GM21381 (cell line): Measurements from ENCODE around the gene GRID2.

ENCODE experiments used
- ATAC-seq: cut with Tn5 transposase; IDR thresholded peaks from one replicate; pipeline ENCODE4 v1.9.1; 2021; ENCODE audit warnings: mild to moderate bottlenecking, moderate library complexity; ENCODE audit not compliant: unreplicated experiment

Gene GRID2

DNA sequence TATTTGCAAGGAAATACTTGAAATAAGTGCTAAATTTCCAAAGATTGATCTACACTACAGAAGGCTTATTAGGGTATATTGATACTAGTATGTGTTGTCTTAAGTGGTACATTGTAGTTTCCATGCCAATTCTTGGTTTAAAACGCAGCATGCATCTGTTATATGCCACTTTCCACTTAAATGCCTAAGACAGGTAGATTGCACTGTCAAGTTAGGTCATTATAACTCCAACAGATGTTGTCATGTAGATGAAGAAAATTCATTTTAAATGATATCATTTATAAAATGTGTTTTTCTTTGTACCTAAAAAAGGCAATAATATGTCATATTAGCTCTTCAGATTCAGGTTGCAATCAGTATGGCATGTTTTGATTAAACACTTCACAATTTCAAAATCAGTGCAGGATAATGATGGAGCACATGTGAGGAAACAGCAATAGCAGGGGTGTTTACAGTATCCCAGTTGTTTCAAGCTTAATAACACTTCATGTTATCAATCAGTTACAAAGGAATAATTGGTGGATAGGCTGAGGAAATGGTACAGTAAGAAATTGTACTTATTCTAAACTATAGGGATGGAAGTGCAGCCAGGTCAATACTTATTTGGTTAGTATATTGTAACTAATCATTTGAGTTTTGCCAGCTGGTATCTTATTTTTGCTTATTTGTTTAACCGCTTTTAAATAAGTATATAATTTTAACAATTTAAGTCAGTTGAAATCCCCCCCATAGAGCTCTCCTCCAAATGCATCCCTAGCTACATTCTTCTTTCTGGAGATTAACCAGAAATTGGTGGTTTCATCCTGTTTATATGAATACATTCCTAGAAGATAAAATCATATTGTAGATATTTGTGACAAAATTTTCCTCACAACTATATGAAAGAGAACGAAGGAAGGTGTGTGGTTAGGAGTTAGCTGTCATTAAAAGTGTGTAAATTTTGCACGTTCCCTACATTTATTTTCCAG lies 1070.4 kb downstream of the GRID2 start:
- no peak for ATAC-seq

DNA sequence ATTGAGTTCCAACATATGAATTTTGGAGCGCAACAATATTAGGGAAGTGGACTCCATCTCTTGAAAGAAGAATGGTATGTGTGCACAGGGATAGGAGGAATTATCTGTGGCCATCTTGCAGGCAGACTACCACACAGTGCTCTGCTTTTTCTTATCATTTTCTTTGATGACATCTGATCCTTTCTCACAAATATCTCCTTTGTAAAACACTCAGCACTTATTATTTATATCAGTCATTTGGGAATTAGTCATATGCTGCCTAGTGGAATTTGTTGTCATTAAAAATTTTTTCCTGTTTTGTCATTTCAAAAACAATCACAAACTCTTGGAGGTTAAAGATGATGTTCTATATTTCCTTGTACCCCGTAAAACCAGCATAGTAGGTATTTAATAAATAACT lies 1080.5 kb downstream of the GRID2 start:
- no peak for ATAC-seq

DNA sequence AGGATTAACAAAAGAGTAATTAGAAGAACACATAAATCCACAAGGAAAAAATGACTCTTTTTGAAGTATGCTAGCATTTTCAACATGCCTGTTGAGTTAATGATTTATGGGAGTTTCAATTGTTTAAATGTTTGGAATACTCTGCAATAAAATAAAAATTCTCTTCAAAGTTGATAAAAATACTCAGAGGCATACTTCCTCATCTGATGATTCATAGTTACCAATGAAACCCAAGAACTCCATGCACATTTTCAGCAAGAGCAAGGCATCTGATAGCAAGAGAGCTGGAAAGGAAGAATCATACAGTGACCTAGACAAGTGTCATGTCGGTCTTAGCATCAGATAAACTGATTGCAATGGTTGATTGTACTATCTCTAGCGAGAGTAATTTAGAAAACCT lies 1081.1 kb downstream of the GRID2 start:
- ATAC-seq, result no peak

DNA sequence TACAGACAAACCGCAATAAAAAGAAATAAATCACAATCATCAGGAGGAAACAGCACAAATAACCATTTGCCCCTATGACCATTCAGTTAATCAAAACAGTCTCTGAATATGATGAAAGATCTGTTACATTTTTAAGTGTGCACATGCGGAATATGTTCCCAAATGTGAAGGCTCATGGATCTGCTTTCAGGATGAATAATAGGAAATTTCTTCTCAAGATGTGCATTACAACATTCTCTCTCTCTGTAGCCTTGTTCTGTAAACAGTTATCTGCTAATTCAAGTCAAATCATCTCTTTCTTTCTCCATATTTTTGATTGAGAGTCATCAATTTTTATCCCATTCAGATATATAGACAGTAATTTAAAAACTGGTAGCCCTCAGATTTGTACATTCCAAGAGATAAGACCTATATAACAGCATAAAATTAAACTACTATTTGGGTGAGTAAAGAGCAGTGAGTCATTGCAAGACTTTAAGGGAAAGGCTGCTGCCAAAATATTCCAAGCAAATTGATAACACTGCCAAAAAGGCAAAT lies 1090.8 kb downstream of the GRID2 start:
- ATAC-seq, result no peak

DNA sequence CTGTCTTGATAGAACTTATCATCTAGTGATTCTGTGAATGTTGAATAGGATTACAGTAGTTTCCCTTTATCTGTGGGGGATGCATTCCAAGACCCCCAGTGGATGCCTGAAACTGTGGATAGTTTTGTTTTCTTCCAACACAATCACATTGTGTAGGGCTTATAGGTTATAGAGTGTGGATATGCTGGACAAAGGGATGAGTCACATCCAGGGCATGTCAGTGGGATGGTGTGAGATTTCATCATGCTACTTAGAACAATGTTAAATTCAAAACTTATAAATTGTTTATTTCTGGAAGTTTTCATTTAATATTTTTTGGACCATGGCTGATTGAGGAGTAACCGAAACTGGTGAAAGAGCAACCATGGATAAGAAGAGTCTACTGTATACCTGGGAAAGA lies 1092.5 kb downstream of the GRID2 start:
- no peak for ATAC-seq

DNA sequence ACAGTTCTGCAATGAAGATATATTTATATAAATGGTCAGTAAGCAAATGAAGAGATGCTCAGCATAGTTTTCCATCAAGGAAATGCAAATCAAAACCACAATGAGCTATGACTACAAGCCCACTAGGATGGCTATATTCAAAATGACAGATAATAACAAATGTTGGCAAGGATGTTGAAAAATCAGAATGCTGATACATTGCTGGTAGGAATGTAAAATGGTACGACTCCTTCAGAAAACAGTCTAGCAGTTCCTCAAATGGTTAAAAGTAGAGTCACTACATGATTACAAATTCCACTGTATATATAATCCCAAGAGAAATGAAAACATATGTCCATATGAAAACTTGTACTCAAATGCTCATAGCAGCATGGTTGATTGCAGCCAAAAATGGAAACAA lies 1099.8 kb downstream of the GRID2 start:
- no peak for ATAC-seq

DNA sequence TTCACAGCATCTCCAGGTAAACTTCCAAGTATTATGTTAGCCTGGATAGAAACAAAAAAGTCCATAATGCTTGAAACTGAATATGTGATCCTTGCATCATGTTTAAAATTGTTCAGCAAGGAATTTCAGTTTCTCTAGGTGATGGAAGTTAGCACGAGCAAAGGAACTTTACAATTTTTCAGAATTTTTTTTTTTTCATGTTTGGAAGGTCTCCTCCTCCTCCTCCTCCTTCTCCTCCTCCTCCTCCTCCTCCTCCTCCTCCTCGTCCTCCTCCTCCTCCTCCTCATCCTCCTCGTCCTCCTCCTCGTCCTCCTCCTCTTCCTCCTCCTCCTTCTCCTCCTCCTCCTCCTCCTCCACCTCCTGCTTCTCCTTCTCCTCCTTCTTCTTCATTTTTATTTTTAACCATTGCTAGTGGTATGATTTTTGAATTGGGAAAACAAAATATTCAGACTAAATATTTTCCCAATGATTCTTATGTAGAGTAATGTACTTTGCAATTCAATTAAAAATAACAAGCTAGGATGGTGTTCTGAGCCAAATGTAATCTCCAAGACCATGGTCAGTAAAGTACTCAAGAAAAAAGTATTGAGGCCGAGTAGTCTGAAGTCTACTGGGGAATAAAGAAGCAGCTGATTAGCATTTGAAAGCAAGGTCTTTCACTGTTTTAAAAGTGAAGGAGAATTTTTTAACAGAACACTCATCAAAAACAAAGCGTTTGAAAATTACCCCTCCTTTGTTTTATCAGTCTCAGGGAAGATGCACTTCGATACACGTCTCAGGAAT lies 1103.9 kb downstream of the GRID2 start:
- no peak for ATAC-seq

DNA sequence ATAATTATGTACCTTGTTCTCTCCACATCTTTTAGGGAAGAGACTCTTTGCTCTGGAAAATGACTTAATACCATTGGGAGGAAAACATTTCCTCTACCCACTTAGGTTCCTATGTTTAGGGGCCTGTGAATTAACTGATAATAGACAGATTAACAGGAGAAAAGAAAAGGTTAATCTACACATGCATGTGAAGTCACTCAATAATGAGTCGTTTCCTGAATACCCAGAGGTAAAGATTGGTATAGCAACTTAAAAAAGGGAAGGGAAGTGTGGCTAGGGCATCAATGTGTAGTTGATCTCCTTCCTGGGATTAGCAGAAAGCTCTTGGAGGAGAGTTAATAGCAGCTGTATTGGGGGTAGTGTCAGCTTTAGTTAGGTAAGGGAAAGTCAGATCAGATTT lies 1105.3 kb downstream of the GRID2 start:
- ATAC-seq, result no peak

DNA sequence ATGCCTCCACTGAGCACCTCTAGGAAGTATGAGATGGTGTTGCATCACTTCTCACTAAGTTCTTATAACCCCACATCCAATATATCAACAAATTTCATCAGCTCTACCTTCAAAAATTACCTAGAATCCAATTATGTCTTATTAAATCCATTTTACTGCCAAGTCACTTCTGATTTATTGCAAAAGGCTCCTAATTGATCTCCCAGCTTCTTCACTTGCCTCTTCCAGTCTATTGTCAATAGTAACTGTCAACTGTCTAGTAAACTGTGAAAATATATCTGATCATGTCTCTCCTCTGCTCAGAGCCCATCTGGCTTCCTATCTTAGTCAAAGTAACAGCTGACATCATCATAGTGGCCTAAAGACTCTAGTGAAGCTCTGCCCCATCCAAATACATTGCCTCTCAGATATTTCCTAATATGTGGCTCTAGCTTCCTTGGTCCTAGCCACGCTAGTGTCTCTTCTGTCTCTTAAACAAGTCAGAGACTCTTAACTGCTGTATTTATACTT lies 1110.3 kb downstream of the GRID2 start:
- ATAC-seq, result no peak

DNA sequence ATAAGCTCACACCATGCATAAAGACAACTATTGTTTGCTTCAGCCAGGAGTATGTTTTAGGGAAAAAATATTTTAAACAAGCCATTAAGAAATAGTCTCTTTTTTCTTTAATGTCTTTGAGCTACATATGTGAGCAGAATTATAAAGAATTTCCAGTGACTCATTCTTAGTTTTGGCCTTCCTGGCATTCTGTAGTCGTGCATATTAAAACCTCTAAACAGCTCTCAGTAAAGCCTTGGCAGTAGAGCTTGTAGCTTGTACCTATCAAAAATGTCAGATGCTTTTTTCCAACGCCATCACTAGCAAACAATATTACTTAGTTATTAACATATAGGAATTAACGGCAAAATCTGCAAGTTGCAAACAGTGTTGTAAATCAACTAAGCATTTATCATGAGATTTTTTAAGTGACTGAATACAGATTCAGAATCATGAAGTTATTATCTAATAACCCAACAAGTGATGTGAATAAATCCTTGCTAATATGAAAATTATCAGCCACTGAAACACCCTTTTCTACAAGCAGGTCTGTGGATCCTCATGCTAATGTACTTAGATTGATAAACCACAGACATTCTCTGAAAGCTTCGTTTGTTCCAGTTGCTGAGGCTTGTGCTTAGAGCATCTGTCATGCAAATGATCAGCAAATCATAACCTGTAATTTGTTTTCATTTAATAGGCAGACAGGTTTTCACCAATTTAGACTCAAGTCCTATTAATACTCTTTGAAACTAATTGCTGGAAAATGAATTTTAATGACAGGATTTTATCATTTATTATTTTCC lies 1112.8 kb downstream of the GRID2 start:
- ATAC-seq, result no peak

DNA sequence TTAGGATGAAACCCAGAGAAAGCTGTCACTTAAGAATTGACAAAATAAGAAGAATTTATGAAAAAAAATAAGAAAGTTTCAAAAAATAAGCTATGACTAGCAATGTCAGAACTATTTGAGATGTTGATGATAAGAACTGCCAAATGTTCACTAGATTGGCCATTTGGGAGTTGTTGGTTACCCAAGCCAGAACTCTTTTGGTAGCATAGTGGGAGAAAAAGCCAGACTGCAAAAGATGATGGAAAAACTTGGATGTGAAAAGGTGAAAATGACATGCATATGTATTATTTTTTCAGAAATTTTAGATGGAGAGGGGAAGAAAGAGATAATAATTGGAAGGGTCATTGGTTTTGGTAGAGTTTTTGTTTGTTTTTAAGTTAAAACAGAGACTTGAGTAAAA lies 1127.6 kb downstream of the GRID2 start:
- ATAC-seq, result no peak

DNA sequence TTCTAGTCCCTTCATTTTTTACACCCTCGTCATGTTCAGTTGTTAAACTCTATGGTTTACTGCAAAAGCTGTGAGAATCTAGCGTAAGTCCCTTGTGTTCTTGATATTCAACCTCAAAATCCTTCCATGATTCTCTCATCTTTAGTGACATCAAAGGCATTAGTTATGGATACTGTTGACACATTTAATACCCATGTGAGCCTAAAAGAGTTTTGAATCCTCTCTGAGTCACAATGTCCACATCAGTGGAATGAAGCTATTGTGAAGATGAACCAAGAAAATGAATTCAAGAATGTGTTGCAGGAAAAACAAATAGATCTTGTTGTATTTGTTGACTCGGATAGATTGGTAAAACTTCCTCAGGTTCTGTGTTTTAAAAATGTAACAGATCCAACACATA lies 1130.1 kb downstream of the GRID2 start:
- ATAC-seq, result no peak

DNA sequence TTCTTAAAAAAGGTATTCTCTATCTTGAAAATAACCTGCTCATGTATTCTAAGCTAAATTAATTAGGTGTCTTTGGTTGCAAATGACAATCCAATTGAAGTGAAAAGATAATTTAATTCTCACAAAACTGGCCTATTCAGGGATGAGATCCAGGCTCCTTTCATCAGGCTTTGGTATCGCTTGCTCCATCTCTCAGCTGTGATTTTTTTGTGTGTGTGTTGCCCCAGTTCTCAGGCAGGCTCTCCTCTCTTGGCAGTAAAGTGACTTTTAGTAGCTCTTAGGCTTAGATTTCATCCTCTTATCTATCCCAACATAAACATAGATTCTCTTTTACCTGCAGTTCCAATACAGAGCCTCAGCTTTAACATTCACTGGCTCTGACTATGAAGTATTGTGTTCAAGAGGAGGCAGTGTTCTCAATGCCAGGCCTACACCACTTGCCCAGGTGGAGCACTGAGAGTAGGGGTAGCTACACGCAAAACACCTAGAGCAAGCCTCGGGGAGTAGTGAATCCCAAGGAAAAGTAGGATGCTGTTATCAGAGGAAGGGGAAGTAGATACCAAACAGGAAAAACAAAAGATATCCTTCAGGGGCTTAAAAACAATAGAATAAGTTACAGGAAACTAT lies 1132.3 kb downstream of the GRID2 start:
- no peak for ATAC-seq

DNA sequence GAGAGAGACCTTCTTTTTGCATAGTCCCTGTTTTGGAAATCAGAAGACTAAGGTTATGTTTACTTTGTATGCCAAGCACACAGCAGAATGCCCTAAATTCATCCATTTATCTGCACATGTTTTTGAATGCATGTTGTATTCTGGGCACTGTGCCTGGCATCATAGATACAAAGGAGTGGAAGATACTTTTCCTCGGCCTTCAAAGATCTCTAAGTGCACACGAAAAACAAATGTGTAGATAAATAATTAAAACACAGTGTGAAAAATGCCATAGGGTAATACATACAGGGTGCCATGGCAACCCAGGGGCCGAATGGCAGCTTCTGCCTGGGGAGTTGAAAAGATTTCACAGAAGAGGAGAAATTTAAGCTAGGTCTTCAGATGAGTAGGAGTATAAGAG lies 1134.2 kb downstream of the GRID2 start:
- ATAC-seq, result no peak

DNA sequence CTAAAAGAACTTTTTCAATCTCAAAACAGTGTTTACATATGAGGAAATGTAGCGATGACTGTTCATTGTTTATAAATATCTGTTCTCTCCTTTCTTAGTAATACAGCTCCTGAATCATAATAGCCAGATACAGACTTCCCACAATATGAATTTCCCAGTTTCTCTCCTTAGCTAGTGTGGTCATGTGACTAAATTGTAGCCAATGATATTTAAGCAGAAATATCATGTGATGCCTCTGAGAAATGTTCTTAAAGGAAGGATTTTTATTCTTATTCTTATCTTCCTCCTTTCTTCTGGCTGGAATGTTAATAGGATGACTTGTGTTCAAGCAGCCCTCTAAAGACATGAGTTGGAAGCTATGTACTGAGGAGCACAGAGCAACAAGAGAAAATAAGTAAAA lies 1141.1 kb downstream of the GRID2 start:
- no peak for ATAC-seq

DNA sequence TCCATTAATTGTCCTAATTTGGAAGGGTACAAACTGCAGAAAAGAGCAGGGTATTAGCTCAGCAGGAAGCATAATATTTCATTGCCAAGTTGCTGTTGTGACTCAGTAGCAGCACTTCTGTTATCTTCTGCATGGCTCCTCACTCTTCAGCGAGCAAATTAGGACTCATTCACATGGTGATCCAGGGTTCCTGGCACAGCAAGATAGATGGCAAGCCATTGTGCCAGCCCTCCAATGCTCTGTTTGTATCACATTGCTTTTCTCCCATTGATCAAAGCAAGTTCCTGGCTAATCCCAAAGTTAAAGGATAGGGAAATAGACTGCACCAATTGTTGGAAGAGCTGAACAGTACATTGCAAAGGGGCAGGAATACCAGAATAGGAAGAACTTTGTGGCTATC lies 1142.3 kb downstream of the GRID2 start:
- ATAC-seq, result no peak

DNA sequence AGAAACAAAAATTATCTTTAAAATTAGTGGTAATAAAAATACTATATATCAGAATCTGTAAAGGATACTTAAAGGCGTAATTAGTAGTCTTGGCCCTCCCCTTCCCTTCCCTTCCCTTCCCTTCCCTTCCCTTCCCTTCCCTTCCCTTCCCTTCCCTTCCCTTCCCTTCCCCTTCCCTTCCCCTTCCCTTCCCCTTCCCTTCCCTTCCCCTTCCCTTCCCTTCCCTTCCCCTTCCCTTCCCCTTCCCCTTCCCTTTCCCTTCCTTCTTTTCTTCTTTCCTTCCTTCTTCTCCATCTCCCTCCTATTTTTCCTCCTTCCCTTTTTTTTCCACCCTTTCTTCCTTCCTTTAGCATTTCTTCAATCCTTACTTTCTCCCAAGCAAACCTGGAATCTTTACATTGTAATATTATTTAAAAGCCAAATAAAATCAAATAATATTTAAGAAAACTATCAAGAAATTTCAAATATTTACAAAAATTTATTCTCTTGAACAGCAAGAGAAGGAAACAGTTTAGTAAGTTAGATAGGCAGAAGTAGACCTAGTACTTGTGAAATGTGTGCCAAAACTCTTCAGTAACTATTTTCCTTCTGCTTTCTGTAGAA lies 1145.0 kb downstream of the GRID2 start:
- no peak for ATAC-seq

DNA sequence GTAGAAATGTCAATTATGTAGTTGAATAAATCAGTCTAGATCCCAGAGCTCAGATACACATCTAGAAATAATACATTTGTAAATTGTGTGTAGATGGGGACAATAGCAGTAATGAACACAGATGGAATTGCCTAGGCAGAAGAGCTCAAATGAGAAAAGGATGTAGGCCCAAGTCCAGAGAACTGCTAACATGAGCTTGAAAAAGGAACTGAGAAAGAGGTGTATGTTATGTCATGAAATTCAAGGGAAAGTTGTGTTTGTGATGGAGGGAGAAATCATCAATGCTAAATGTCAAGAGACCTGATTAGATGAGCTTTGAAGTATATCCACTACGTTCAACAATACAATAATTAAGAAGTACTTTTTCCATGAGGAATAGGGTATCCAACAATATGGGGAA lies 1148.2 kb downstream of the GRID2 start:
- ATAC-seq, result no peak

DNA sequence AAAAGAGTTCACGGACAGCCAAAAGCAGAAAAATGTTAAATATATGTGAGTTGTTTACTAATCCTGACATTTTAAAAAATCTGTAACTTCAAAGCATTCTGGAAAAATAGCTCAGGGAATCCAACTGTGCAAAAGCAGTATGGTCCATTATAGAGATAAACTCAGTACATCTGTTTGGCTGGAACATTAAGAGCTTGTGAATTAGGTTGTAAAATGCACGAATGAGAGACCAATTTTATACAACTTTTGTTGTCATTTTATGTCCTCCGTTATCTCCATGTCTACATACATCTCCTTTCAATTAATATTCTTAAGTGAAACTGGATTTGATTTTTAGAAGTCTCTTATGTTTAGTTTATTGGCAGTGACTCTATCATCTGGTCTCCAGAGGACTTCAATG lies 1157.8 kb downstream of the GRID2 start:
- ATAC-seq, result no peak

DNA sequence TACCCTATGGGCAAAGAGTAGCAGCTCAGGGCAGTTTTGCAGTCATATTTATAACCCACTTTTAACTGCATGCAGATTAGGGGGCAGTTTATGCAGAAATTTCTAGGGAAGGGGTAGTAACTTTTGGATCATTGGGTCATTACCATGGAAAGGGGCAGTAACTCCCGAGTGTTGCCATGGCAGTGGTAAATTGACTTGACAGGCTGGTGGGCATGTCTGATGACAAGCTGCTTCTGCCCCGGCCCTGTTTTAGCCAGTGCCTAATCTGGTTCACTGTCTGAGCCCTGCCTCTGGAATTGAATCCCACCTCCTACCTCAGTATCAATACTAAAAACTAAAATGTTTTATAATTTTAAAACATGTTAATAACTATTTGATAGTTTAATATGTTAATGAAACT lies 1162.7 kb downstream of the GRID2 start:
- no peak for ATAC-seq
